Activated naive CD8-positive, alpha-beta T cell treated with anti-CD3 and anti-CD28 coated beads for 36 hours (primary cell): ENCODE measurements around the gene OTOF. TPM values are rescaled to one million over a fixed set of nuclear protein-coding genes. Genes with fewer than 3 reads are reported as not detected.

Source experiments
- DNase-seq: peaks from one replicate; pipeline ENCODE4 v3.0.0; 2021
- H3K27ac Mint-ChIP-seq: one replicate; pipeline ENCODE4 v1.8.0; 2022; ENCODE audit warnings: mild to moderate bottlenecking, moderate library complexity, mixed read lengths
- H3K27me3 Mint-ChIP-seq: one replicate; pipeline ENCODE4 v1.8.0; 2022; ENCODE audit warnings: mild to moderate bottlenecking, mixed read lengths
- H3K36me3 Mint-ChIP-seq: one replicate; pipeline ENCODE4 v1.8.0; 2021; ENCODE audit warnings: mild to moderate bottlenecking, mixed read lengths
- H3K4me1 Mint-ChIP-seq: one replicate; pipeline ENCODE4 v1.8.0; 2021; ENCODE audit warnings: mixed read lengths
- H3K4me3 Mint-ChIP-seq: one replicate; pipeline ENCODE4 v1.8.0; 2022; ENCODE audit warnings: mild to moderate bottlenecking, moderate library complexity, mixed read lengths
- H3K9me3 Mint-ChIP-seq: one replicate; pipeline ENCODE4 v1.8.0; 2022; ENCODE audit warnings: mixed read lengths
- total RNA-seq, 2 experiments: library from RNA; stranded (reverse); gene quantifications; one replicate each; pipeline ENCODE4 v1.2.3, GENCODE V29; 2021

OTOF gene
- total RNA-seq, 2 experiments from 2014 or later: 0.74 to 1.1 TPM

GRCh38 chr2:26510344-26510973 is 32.5 kb upstream of the OTOF start:
- Mint-ChIP-seq H3K27ac (no peak overlapping the region), H3K9me3 (no peaks in the 10 kb centered on the region), H3K4me1 (no peaks in the 10 kb centered on the region), H3K4me3 (no peak overlapping the region), H3K27me3 (no peaks in the 10 kb centered on the region), H3K36me3 (no peaks in the 10 kb centered on the region)
- no peak for DNase-seq

- H3K27ac Mint-ChIP-seq: no peak overlapping the region
- no peaks in the 10 kb centered on the region for H3K4me1 Mint-ChIP-seq
- H3K27me3 Mint-ChIP-seq: no peaks in the 10 kb centered on the region
- no peak for DNase-seq
- no peaks in the 10 kb centered on the region for H3K36me3 Mint-ChIP-seq
- no peaks in the 10 kb centered on the region for H3K9me3 Mint-ChIP-seq
- no peak overlapping the region for H3K4me3 Mint-ChIP-seq
These were observed 31.2 kb upstream of the OTOF start for GRCh38 chr2:26509141-26509540.

- DNase-seq: no peak
- no peaks in the 10 kb centered on the region for H3K9me3 Mint-ChIP-seq
These were observed 30.0 kb upstream of the OTOF start for GRCh38 chr2:26507932-26508331.

GRCh38 chr2:26507088-26507487 is 29.2 kb upstream of the OTOF start:
- no peaks in the 10 kb centered on the region for H3K9me3 Mint-ChIP-seq
- no peak overlapping the region for H3K4me3 Mint-ChIP-seq
- H3K4me1 Mint-ChIP-seq: peaks cover 4% of the 10 kb centered on the region
- no peaks in the 10 kb centered on the region for H3K36me3 Mint-ChIP-seq
- H3K27ac Mint-ChIP-seq: no peak overlapping the region
- DNase-seq: no peak
- H3K27me3 Mint-ChIP-seq: no peaks in the 10 kb centered on the region

More at GRCh38 chr2:26507932-26508331, 30.0 kb upstream of the OTOF start:
- Mint-ChIP-seq H3K36me3 (no peaks in the 10 kb centered on the region), H3K27ac (no peak overlapping the region), H3K4me3 (no peak overlapping the region), H3K27me3 (no peaks in the 10 kb centered on the region), H3K4me1 (peaks cover 4% of the 10 kb centered on the region)

GRCh38 chr2:26506279-26506678 is 28.4 kb upstream of the OTOF start:
- Mint-ChIP-seq H3K27ac (no peak overlapping the region), H3K4me3 (no peak overlapping the region), H3K9me3 (no peaks in the 10 kb centered on the region), H3K4me1 (peaks cover 4% of the 10 kb centered on the region), H3K36me3 (no peaks in the 10 kb centered on the region), H3K27me3 (no peaks in the 10 kb centered on the region)
- DNase-seq: no peak

- DNase-seq: no peak
- H3K27ac Mint-ChIP-seq: no peak overlapping the region
- peak overlapping the region; percentile 73 for H3K4me3 Mint-ChIP-seq
- H3K4me1 Mint-ChIP-seq: peaks cover 4% of the 10 kb centered on the region
- H3K36me3 Mint-ChIP-seq: no peaks in the 10 kb centered on the region
- no peaks in the 10 kb centered on the region for H3K9me3 Mint-ChIP-seq
- peaks cover 1% of the 10 kb centered on the region for H3K27me3 Mint-ChIP-seq
These were observed 26.1 kb upstream of the OTOF start for GRCh38 chr2:26504002-26504401.

- no peaks in the 10 kb centered on the region for H3K9me3 Mint-ChIP-seq
- peak overlapping the region; percentile 73 for H3K4me3 Mint-ChIP-seq
- DNase-seq: peak; percentile 87
- no peaks in the 10 kb centered on the region for H3K36me3 Mint-ChIP-seq
- H3K27me3 Mint-ChIP-seq: peaks cover 4% of the 10 kb centered on the region
- H3K27ac Mint-ChIP-seq: peak overlapping the region; percentile 38
- H3K4me1 Mint-ChIP-seq: peaks cover 4% of the 10 kb centered on the region
These were observed 25.4 kb upstream of the OTOF start for GRCh38 chr2:26503231-26503880.

- peaks cover 4% of the 10 kb centered on the region for H3K27me3 Mint-ChIP-seq
- H3K27ac Mint-ChIP-seq: no peak overlapping the region
- H3K4me3 Mint-ChIP-seq: no peak overlapping the region
- no peak for DNase-seq
- no peaks in the 10 kb centered on the region for H3K36me3 Mint-ChIP-seq
- H3K4me1 Mint-ChIP-seq: peaks cover 4% of the 10 kb centered on the region
- H3K9me3 Mint-ChIP-seq: no peaks in the 10 kb centered on the region
These were observed 22.5 kb upstream of the OTOF start for GRCh38 chr2:26500406-26500805.

- no peak for DNase-seq
- Mint-ChIP-seq H3K27ac (no peak overlapping the region), H3K9me3 (no peaks in the 10 kb centered on the region), H3K4me1 (peaks cover 2% of the 10 kb centered on the region), H3K36me3 (no peaks in the 10 kb centered on the region), H3K27me3 (peaks cover 4% of the 10 kb centered on the region), H3K4me3 (no peak overlapping the region)
These were observed 17.9 kb upstream of the OTOF start for GRCh38 chr2:26495705-26496297.

GRCh38 chr2:26494891-26495290 is 17.0 kb upstream of the OTOF start:
- no peak for DNase-seq
- Mint-ChIP-seq H3K27ac (no peak overlapping the region), H3K4me3 (no peak overlapping the region), H3K9me3 (no peaks in the 10 kb centered on the region), H3K36me3 (no peaks in the 10 kb centered on the region), H3K4me1 (peaks cover 2% of the 10 kb centered on the region), H3K27me3 (peaks cover 4% of the 10 kb centered on the region)

GRCh38 chr2:26494199-26494598 is 16.3 kb upstream of the OTOF start:
- no peaks in the 10 kb centered on the region for H3K36me3 Mint-ChIP-seq
- H3K4me3 Mint-ChIP-seq: no peak overlapping the region
- H3K27ac Mint-ChIP-seq: peak overlapping the region; percentile 46
- peaks cover 2% of the 10 kb centered on the region for H3K4me1 Mint-ChIP-seq
- DNase-seq: no peak
- H3K9me3 Mint-ChIP-seq: no peaks in the 10 kb centered on the region
- H3K27me3 Mint-ChIP-seq: peaks cover 4% of the 10 kb centered on the region

- DNase-seq: peak; percentile 25
- no peaks in the 10 kb centered on the region for H3K27me3 Mint-ChIP-seq
- peak overlapping the region; percentile 46 for H3K27ac Mint-ChIP-seq
- H3K9me3 Mint-ChIP-seq: no peaks in the 10 kb centered on the region
- H3K4me3 Mint-ChIP-seq: no peak overlapping the region
- H3K4me1 Mint-ChIP-seq: peaks cover 2% of the 10 kb centered on the region
- no peaks in the 10 kb centered on the region for H3K36me3 Mint-ChIP-seq
These were observed 15.6 kb upstream of the OTOF start for GRCh38 chr2:26493566-26493965.

GRCh38 chr2:26492749-26493515 is 15.0 kb upstream of the OTOF start:
- no peak for DNase-seq
- Mint-ChIP-seq H3K27ac (no peak overlapping the region), H3K9me3 (no peaks in the 10 kb centered on the region), H3K36me3 (no peaks in the 10 kb centered on the region), H3K27me3 (no peaks in the 10 kb centered on the region), H3K4me3 (no peak overlapping the region), H3K4me1 (peaks cover 2% of the 10 kb centered on the region)

GRCh38 chr2:26491563-26492167 is 13.7 kb upstream of the OTOF start:
- H3K4me1 Mint-ChIP-seq: peaks cover 2% of the 10 kb centered on the region
- no peak overlapping the region for H3K27ac Mint-ChIP-seq
- H3K36me3 Mint-ChIP-seq: no peaks in the 10 kb centered on the region
- H3K27me3 Mint-ChIP-seq: no peaks in the 10 kb centered on the region
- no peak for DNase-seq
- no peak overlapping the region for H3K4me3 Mint-ChIP-seq
- no peaks in the 10 kb centered on the region for H3K9me3 Mint-ChIP-seq
